Suprapubic skin (tissue), 4 donors: ENCODE results near the gene FAM163B. TPM values are rescaled to one million over a fixed set of nuclear protein-coding genes. Genes with fewer than 3 reads are reported as not detected.

Experiments
- DNase-seq, 2 donors: peaks; one replicate each; pipeline ENCODE4 v3.0.0-alpha.2; 2019; ENCODE audit warnings: low spot score in 2 of 2
- H3K27ac ChIP-seq: fragments of 200-600 bp; sonication (generic); one replicate; pipeline ENCODE4 v1.5.1; 2019
- H3K27me3 ChIP-seq: fragments of 200-600 bp; sonication (generic); one replicate; pipeline ENCODE4 v1.5.1; 2019
- H3K36me3 ChIP-seq: fragments of 200-600 bp; sonication (generic); one replicate; pipeline ENCODE4 v1.5.1; 2019
- H3K4me1 ChIP-seq: fragments of 200-600 bp; sonication (generic); one replicate; pipeline ENCODE4 v1.5.1; 2019
- H3K4me3 ChIP-seq: fragments of 200-600 bp; sonication (generic); one replicate; pipeline ENCODE4 v1.5.1; 2019; ENCODE audit warnings: mild to moderate bottlenecking
- H3K9me3 ChIP-seq: fragments of 200-600 bp; sonication (generic); one replicate; pipeline ENCODE4 v1.5.1; 2019
- EP300 ChIP-seq: sonication (generic); formaldehyde crosslinking; IDR thresholded peaks from one replicate; pipeline ENCODE4 v1.6.1; 2017; ENCODE audit warnings: antibody characterized with exemption
- POLR2A ChIP-seq, 2 donors: fragments of 450-650 bp; IDR thresholded peaks; one replicate each; pipeline ENCODE4 v1.6.1; 2017; ENCODE audit warnings: antibody characterized with exemption in 2 of 2, mild to moderate bottlenecking in 2 of 2, moderate library complexity in 2 of 2
- POLR2AphosphoS5 ChIP-seq, 3 donors: sonication (generic); formaldehyde crosslinking; IDR thresholded peaks; one replicate each; pipeline ENCODE4 v1.6.1; 2017; ENCODE audit warnings: antibody characterized with exemption in 3 of 3
- WGBS: methylation state at CpG from one replicate; pipeline ENCODE4 v1.1.5; 2018; 5-methylcytosine and 5-hydroxymethylcytosine counted together
- total RNA-seq, 4 donors: library from RNA; depleted of rRNA; stranded (reverse); fragments of >200 nt; gene quantifications; one replicate each; pipeline ENCODE4 v1.1.0, GENCODE V29; 2016
- TF ChIP-seq, protein P1 (sequence below), 2 donors: fragments of 200-600 bp in 1 of 2; fragments of 450-650 bp in 1 of 2; sonication (generic) in 1 of 2; IDR thresholded peaks; one replicate each; pipeline ENCODE4 v1.5.1; 2016 to 2019; ENCODE audit warnings: antibody characterized with exemption in 2 of 2, mild to moderate bottlenecking in 1 of 2, moderate library complexity in 1 of 2

FAM163B gene
- total RNA-seq, 4 donors from 2014 or later = not detected

- Histone ChIP-seq H3K4me1 (peaks cover 6% of the 10 kb centered on the region), H3K27me3 (peaks cover 7% of the 10 kb centered on the region), H3K9me3 (no peaks in the 10 kb centered on the region), H3K36me3 (no peaks in the 10 kb centered on the region), H3K4me3 (no peak overlapping the region), H3K27ac (no peak overlapping the region)
- 93% methylated on average over 10 of the region's 10 CpGs for WGBS
- no peak for DNase-seq
- no peak for TF ChIP-seq POLR2A (IDR thresholded peaks at IDR 0.05)
- TF ChIP-seq, protein P1, sequence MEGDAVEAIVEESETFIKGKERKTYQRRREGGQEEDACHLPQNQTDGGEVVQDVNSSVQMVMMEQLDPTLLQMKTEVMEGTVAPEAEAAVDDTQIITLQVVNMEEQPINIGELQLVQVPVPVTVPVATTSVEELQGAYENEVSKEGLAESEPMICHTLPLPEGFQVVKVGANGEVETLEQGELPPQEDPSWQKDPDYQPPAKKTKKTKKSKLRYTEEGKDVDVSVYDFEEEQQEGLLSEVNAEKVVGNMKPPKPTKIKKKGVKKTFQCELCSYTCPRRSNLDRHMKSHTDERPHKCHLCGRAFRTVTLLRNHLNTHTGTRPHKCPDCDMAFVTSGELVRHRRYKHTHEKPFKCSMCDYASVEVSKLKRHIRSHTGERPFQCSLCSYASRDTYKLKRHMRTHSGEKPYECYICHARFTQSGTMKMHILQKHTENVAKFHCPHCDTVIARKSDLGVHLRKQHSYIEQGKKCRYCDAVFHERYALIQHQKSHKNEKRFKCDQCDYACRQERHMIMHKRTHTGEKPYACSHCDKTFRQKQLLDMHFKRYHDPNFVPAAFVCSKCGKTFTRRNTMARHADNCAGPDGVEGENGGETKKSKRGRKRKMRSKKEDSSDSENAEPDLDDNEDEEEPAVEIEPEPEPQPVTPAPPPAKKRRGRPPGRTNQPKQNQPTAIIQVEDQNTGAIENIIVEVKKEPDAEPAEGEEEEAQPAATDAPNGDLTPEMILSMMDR (IDR thresholded peaks at IDR 0.05) = no peak
- TF ChIP-seq EP300 = no peak
- no peak for TF ChIP-seq POLR2AphosphoS5 (IDR thresholded peaks at IDR 0.05)
Measured at GRCh38 chr9:133553123-133553522, 56.1 kb downstream of the FAM163B start.

- TF ChIP-seq EP300 = no peak
- DNase-seq = no peak
- Histone ChIP-seq H3K36me3 (no peaks in the 10 kb centered on the region), H3K4me1 (no peaks in the 10 kb centered on the region), H3K4me3 (no peak overlapping the region), H3K27ac (no peak overlapping the region), H3K27me3 (peaks cover 7% of the 10 kb centered on the region), H3K9me3 (no peaks in the 10 kb centered on the region)
- 91% methylated on average over 8 of the region's 8 CpGs for WGBS
Measured at GRCh38 chr9:133552236-133552635, 57.0 kb downstream of the FAM163B start.

DNA sequence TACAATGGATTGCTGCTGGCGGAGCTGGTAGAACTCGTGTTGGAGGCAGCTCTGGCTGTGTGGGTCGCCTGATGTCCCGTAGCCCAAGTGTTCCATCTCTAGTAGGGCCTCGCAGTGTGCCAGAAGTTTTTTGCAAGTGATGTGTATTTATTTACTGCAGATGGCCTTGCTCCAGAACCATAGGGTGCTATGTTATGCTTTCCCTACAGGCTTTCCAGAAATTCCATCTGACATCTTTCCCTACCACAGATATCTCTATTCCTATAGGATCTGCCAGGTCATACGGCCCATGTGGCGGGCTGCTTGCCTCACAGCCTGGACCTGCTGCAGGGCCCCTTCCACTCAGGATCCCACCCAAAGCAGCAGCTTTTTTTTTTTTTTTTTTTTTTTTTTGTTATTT, 57.7 kb downstream of the FAM163B start:
- Histone ChIP-seq H3K9me3 (no peaks in the 10 kb centered on the region), H3K36me3 (no peaks in the 10 kb centered on the region), H3K4me1 (no peaks in the 10 kb centered on the region), H3K27ac (no peak overlapping the region), H3K4me3 (no peak overlapping the region), H3K27me3 (peaks cover 7% of the 10 kb centered on the region)
- TF ChIP-seq POLR2AphosphoS5 (IDR thresholded peaks at IDR 0.05) (no peak), EP300 (no peak), POLR2A (IDR thresholded peaks at IDR 0.05) (no peak)
- TF ChIP-seq, protein P1 (IDR thresholded peaks at IDR 0.05) = no peak
- WGBS = 71% methylated on average over 7 of the region's 7 CpGs
- no peak for DNase-seq

DNA sequence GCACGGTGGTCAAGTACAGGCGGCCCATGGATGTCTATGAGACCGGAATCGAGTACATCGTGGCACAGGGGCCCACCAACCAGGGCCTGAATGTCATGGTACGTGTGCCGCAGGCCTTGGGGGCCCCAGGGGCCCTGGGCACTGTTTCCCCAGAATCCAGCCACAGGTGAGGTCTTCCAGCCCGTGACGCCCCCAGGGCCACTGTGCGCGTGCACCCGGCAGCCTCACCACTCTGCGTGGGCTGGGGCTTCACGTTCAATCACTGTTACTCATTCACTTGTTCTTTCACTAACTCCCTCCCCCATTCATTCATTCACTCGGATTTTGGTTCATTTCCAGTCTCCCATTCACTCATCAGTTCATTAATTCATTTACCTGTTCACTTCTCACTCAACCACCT, 62.1 kb downstream of the FAM163B start:
- WGBS = 85% methylated on average over 9 of the region's 15 CpGs
- H3K36me3 ChIP-seq = no peaks in the 10 kb centered on the region
- H3K9me3 ChIP-seq = no peaks in the 10 kb centered on the region
- DNase-seq = no peak
- TF ChIP-seq, protein P1 (IDR thresholded peaks at IDR 0.05) = no peak
- TF ChIP-seq POLR2AphosphoS5 (IDR thresholded peaks at IDR 0.05) = no peak
- TF ChIP-seq POLR2A (IDR thresholded peaks at IDR 0.05) = no peak
- no peak overlapping the region for H3K4me3 ChIP-seq
- no peaks in the 10 kb centered on the region for H3K27me3 ChIP-seq
- H3K4me1 ChIP-seq = no peaks in the 10 kb centered on the region
- H3K27ac ChIP-seq = no peak overlapping the region

DNA sequence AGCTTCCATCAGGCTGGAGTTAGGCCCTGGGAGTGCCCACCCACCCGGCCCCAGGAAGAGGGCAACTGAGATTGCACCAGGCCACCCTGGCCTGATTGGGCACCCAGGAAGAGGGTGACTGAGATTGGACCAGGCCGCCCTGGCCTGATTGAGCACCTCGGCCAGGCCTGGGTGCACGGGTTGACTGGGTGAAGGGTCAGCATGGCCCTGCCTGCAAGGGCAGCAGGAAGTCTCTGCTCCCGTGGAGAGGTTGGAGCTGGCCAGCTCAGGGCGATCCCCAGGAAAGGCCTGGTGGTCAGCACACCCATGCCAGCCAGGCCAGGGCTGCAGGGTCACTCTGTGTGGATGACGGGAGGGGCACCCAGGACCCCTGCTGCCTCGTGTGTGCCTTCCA, 62.9 kb downstream of the FAM163B start:
- no peak for TF ChIP-seq EP300
- TF ChIP-seq, protein P1 (IDR thresholded peaks at IDR 0.05) = no peak
- no peak for TF ChIP-seq POLR2AphosphoS5 (IDR thresholded peaks at IDR 0.05)
- no peak for TF ChIP-seq POLR2A (IDR thresholded peaks at IDR 0.05)
- DNase-seq = no peak
- Histone ChIP-seq H3K27me3 (no peaks in the 10 kb centered on the region), H3K9me3 (no peaks in the 10 kb centered on the region), H3K27ac (no peak overlapping the region), H3K4me3 (no peak overlapping the region), H3K36me3 (no peaks in the 10 kb centered on the region), H3K4me1 (no peaks in the 10 kb centered on the region)
- no CpG with 5 or more reads among the region's 8 CpGs for WGBS
